OCI-LY7 (cell line): ENCODE results near the gene PTH2R. TPM values are rescaled to one million over a fixed set of nuclear protein-coding genes. Genes with fewer than 3 reads are reported as not detected.
"Not testable (repeated sequence)": the region's sequence is repeated elsewhere in the genome, so short reads cannot be mapped to it uniquely, and the experiment has no call there.

Experiments used
- BruUV-seq: library from RNA; stranded (reverse); fragments of 400-500 nt; replicated peaks from 2 replicates; lab custom pipeline; 2021; lab: Mats Ljungman, UMichigan
- CTCF ChIA-PET: fragments of 300-600 bp; sonication (Branson Sonifier 250); formaldehyde crosslinking; loops from one replicate; lab custom pipeline; 2022; ENCODE audit warnings: antibody characterized with exemption; ENCODE audit not compliant: unreplicated experiment; lab: Charles Lee
- POLR2A ChIA-PET: fragments of 300-600 bp; sonication (Branson Sonifier 250); formaldehyde crosslinking; loops from one replicate; lab custom pipeline; 2022; ENCODE audit warnings: antibody characterized with exemption; lab: Charles Lee
- DNase-seq: peaks from one replicate; pipeline ENCODE4 v3.0.0-alpha.2; 2015; ENCODE audit warnings: low spot score
- H2AFZ ChIP-seq: fragments of 200-600 bp; sonication (generic), shearing (Covaris generic); 2 replicates; pipeline ENCODE4 v1.6.1; 2014; ENCODE audit warnings: mild to moderate bottlenecking, antibody characterized with exemption, low read length, moderate library complexity
- H3K27ac ChIP-seq: fragments of 200-600 bp; sonication (generic); 2 replicates; pipeline ENCODE4 v1.5.1; 2014; ENCODE audit warnings: mixed run types, low read depth, mild to moderate bottlenecking, moderate library complexity, low read length, inconsistent platforms; ENCODE audit not compliant: poor library complexity, severe bottlenecking
- H3K36me3 ChIP-seq: fragments of 200-600 bp; sonication (generic); 2 replicates; pipeline ENCODE4 v1.6.1; 2014; ENCODE audit warnings: mild to moderate bottlenecking, antibody characterized with exemption, low read length, moderate library complexity, mixed read lengths; ENCODE audit not compliant: insufficient read depth
- H3K4me1 ChIP-seq: fragments of 200-600 bp; sonication (generic); 2 replicates; pipeline ENCODE4 v1.5.1; 2014; ENCODE audit warnings: mild to moderate bottlenecking, low read length; ENCODE audit not compliant: insufficient read depth, poor library complexity, severe bottlenecking
- H3K4me2 ChIP-seq: fragments of 200-600 bp; sonication (generic); 2 replicates; pipeline ENCODE4 v1.6.1; 2014; ENCODE audit warnings: mild to moderate bottlenecking, low read length
- H3K4me3 ChIP-seq: fragments of 200-600 bp; sonication (generic); 2 replicates; pipeline ENCODE4 v1.5.1; 2014; ENCODE audit warnings: mild to moderate bottlenecking, low read depth, low read length; ENCODE audit not compliant: poor library complexity, severe bottlenecking
- H3K79me2 ChIP-seq: fragments of 200-600 bp; sonication (generic); 2 replicates; pipeline ENCODE4 v1.6.1; 2016; ENCODE audit warnings: low read depth, mild to moderate bottlenecking, low read length, moderate library complexity, mixed read lengths; ENCODE audit not compliant: insufficient read depth
- H3K9me2 ChIP-seq: fragments of 200-600 bp; sonication (generic); 2 replicates; pipeline ENCODE4 v1.6.1; 2016; ENCODE audit warnings: mild to moderate bottlenecking, low read length, mixed read lengths; ENCODE audit not compliant: insufficient read depth
- H3K9me3 ChIP-seq: fragments of 200-600 bp; sonication (generic); 2 replicates; pipeline ENCODE4 v1.6.1; 2014; ENCODE audit warnings: mild to moderate bottlenecking, mixed run types, low read length, mixed read lengths
- H4K20me1 ChIP-seq: fragments of 200-600 bp; sonication (generic); 2 replicates; pipeline ENCODE4 v1.6.1; 2014; ENCODE audit warnings: mild to moderate bottlenecking, antibody characterized with exemption, low read length, moderate library complexity, mixed read lengths; ENCODE audit not compliant: insufficient read depth
- EZH2phosphoT487 ChIP-seq: fragments of 200-600 bp; sonication (generic); IDR thresholded peaks from 2 replicates; pipeline ENCODE4 v1.6.1; 2018; ENCODE audit warnings: low read depth, borderline replicate concordance, mild to moderate bottlenecking, mixed run types, antibody characterized with exemption, low read length, moderate library complexity, mixed read lengths
- intact Hi-C: fragments of 100-400 bp; cut with micrococcal nuclease; formaldehyde crosslinking; loops from one replicate; pipeline ENCODE4 v1.10.0; 2022; ENCODE audit not compliant: unreplicated experiment
- total RNA-seq, 2 experiments: library from RNA; depleted of rRNA in 1 of 2; stranded (reverse); fragments of >200 nt in 1 of 2; shearing (Covaris generic) in 1 of 2; gene quantifications; 2 replicates each; pipeline ENCODE4 v1.2.3, GENCODE V29; 2014 to 2022
- TF ChIP-seq, protein P1 (sequence below): fragments of 200-600 bp; sonication (generic); conservative IDR thresholded peaks from 2 replicates; pipeline ENCODE4 v1.5.1; 2014; ENCODE audit warnings: mild to moderate bottlenecking, antibody characterized with exemption, low read length, moderate library complexity, mixed read lengths

Gene PTH2R
- total RNA-seq, 2 experiments from 2014 or later = 0.06 to 0.13 TPM

DNA sequence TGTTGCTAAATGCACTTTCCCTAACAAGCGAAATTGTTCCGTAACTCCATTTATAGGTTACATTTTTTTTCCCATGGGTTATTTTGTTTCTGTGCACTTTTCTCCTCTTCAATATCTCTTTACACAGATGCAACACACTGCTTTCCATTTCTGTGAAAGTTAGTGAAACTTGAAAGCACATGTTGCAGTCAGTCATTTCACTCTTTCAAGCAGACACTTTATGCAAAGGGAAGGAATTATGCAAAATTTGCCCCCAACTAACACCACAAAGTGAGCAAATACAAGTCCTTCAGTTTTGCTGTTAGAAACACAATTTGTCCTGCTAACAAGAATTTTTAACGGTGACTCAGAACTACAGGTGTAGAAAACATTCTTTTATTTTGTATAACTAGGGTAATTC is 124.8 kb downstream of the PTH2R start:
- BruUV-seq = no TSS peak
- no peak overlapping the region for H2AFZ ChIP-seq
- no peaks in the 10 kb centered on the region for H3K9me3 ChIP-seq
- no peak overlapping the region for H3K4me2 ChIP-seq
- H3K79me2 ChIP-seq = no peaks in the 10 kb centered on the region
- no peaks in the 10 kb centered on the region for H4K20me1 ChIP-seq
- intact Hi-C loops = no loop called here
- no peak overlapping the region for H3K4me3 ChIP-seq
- CTCF ChIA-PET = no interaction called here
- no peaks in the 10 kb centered on the region for H3K4me1 ChIP-seq
- no peaks in the 10 kb centered on the region for H3K9me2 ChIP-seq
- DNase-seq = no peak
- H3K27ac ChIP-seq = no peak overlapping the region
- POLR2A ChIA-PET = interaction anchor here (0.6 kb wide), 1 partner anchor 33 kb away, joined by 3 read pairs; no protein-coding TSS in a partner anchor
- TF ChIP-seq, protein P1, sequence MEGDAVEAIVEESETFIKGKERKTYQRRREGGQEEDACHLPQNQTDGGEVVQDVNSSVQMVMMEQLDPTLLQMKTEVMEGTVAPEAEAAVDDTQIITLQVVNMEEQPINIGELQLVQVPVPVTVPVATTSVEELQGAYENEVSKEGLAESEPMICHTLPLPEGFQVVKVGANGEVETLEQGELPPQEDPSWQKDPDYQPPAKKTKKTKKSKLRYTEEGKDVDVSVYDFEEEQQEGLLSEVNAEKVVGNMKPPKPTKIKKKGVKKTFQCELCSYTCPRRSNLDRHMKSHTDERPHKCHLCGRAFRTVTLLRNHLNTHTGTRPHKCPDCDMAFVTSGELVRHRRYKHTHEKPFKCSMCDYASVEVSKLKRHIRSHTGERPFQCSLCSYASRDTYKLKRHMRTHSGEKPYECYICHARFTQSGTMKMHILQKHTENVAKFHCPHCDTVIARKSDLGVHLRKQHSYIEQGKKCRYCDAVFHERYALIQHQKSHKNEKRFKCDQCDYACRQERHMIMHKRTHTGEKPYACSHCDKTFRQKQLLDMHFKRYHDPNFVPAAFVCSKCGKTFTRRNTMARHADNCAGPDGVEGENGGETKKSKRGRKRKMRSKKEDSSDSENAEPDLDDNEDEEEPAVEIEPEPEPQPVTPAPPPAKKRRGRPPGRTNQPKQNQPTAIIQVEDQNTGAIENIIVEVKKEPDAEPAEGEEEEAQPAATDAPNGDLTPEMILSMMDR = no peak
- TF ChIP-seq EZH2phosphoT487 = no peak
- no peaks in the 10 kb centered on the region for H3K36me3 ChIP-seq

DNA sequence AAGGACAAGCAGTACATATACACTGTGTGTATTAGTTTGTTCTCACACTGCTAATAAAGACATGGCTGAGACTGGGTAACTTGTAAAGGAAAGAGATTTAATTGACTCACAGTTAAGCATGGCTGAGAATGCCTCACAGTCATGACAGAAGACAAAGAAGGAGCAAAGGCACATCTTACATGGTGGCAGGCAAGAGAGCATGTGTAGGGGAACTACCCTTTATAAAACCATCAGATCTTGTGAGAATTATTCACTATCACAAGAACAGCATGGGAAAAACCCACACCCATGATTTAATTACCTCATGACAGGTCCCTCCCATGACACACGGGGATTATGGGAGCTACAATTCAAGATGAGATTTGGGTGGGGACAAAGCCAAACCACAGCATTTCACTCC is 129.0 kb downstream of the PTH2R start:
- H3K4me3 ChIP-seq, H3K79me2 ChIP-seq, H3K4me2 ChIP-seq, DNase-seq, H4K20me1 ChIP-seq, BruUV-seq, intact Hi-C loops, H3K9me3 ChIP-seq, H2AFZ ChIP-seq, H3K36me3 ChIP-seq, H3K9me2 ChIP-seq, CTCF ChIA-PET, H3K27ac ChIP-seq, H3K4me1 ChIP-seq, POLR2A ChIA-PET: not testable (repeated sequence)

DNA sequence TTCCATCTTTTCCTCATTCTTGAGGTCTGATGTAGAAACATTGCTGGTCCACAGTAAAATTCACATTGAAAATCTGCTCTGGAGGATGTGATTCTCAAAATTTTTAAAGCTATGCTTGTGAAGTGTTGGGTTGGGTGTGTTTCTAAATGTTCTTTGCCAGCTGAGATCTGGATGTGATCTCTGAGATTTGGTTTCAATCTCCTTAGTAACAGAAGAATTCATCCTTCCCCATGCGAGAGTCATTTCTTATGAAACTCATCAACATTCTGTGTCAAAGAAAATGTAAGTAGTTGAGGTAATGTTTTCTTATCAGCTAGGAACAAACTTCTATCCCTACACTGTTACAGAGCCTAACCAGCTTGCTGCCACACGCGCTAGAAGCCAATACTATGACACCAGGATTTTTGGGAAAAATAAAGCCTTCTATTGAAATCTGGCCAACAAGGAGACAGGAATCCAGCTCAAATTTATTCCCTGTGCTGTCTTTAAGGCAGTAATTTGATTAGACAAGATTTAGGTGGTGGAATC is 134.9 kb downstream of the PTH2R start:
- intact Hi-C loops = no loop called here
- CTCF ChIA-PET = no interaction called here
- no TSS peak for BruUV-seq
- Histone ChIP-seq H3K36me3 (no peaks in the 10 kb centered on the region), H3K4me2 (no peak overlapping the region), H3K9me3 (no peaks in the 10 kb centered on the region), H3K4me3 (no peak overlapping the region), H3K27ac (no peak overlapping the region), H3K4me1 (no peaks in the 10 kb centered on the region), H4K20me1 (no peaks in the 10 kb centered on the region), H2AFZ (no peak overlapping the region), H3K9me2 (no peaks in the 10 kb centered on the region), H3K79me2 (no peaks in the 10 kb centered on the region)
- TF ChIP-seq, protein P1 = no peak
- no peak for TF ChIP-seq EZH2phosphoT487
- DNase-seq = no peak
- POLR2A ChIA-PET = interaction anchor here (0.8 kb wide), 1 partner anchor 15 kb away, joined by 3 read pairs; no protein-coding TSS in a partner anchor
